HG03175 (cell line): ENCODE measurements around the gene FNBP1L.

ENCODE experiments used
- ATAC-seq: cut with Tn5 transposase; IDR thresholded peaks from one replicate; pipeline ENCODE4 v1.9.1; 2021; ENCODE audit warnings: mild to moderate bottlenecking, moderate library complexity; ENCODE audit not compliant: unreplicated experiment

The FNBP1L gene

DNA sequence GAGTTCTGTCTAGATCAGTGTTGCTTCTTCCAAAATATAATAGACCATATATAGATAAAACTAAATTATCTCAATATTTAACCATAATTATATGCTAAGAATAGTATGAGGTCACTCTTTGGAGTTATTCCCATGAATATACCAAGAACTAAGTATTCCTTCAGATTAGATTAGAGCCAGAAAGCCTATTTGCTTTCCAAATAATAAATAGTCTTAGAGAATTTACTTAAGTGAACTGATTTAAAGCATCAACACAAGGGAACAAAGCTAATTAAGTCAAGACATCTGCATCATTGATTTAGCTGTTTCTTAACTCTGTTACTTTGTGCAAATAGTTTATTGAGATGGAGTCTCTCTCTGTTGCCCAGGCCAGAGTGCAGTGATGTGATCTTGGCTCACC is 35.7 kb downstream of the FNBP1L start:
- ATAC-seq, result no peak

DNA sequence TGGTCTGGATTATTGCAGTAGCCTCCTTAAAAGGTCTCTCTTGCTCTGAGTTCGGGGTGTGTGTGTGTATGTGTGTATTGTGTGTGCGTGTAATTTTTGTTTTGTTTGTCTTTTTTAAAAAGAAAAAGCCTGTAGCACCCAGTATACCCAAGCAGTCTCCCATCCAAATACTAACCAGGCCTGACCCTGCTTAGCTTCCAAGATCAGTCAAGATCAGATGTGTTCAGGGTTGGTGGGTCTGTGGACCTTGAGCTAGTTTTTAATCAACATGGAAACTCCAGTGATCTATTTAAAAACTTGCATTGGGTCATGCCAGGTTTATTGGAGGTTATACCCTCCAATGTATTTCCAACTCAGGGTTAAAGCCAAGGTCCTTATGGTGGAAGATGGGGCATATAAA is 40.3 kb downstream of the FNBP1L start:
- ATAC-seq, result no peak

GRCh38 chr1:93489756-93490155 is 41.8 kb downstream of the FNBP1L start:
- no peak for ATAC-seq

DNA sequence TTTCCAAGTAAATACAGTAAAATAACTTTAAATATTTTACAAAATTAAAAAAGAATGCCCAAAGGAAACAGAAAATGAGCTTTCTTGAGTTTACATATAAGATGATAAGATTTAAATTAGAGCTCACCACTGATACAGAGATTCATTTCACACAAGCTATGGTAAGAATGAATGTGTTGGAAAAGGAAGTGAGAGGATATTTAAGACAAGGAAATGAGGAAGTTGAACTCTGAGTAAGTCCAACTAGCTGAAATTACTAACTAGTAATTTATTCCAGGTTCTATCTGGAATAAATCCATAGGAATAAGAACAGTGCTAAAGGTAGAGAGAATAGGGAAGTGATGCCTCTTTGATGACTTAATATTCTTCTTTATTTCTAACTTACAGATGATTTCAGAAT is 42.4 kb downstream of the FNBP1L start:
- ATAC-seq, result no peak

- no peak for ATAC-seq
Observed at GRCh38 chr1:93495911-93496310, 48.0 kb downstream of the FNBP1L start.

DNA sequence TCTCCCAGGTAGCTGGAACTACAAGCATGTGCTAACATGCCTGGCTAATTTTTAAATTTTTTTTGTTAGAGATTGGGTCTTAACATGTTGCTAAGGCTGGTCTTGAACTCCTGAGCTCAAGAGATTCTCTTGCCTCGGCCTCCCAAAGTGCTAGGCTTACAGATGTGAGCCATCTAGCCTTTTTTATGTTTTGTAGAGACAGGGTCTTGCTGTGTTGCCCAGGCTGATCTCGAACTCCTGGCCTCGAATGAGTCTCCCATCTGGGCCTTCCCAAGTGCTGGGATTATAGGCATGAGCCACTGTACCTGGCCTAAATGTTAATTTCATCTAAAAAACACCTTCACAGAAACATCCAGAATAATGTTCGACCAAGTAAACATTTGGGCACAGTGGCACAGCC is 48.6 kb downstream of the FNBP1L start:
- no peak for ATAC-seq

DNA sequence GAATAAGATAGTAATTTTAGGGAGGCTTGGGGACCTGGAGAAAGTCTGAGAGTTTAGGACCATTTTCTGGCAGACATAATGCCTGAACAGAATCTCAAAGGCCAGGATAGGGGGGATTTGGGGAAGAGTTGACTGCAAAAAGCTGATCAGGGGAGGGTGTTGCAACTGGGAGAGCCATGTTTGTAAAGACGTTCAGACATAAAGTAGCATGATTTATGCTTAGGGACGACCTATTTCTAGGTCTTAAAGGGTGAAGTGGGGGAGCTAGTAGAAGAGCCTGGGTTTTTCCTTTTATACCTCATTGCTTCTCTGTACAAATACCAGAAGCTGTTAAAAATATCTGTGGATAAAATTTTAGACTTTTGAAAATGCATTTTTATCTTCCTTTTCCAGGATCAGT is 51.2 kb downstream of the FNBP1L start:
- ATAC-seq, result no peak

DNA sequence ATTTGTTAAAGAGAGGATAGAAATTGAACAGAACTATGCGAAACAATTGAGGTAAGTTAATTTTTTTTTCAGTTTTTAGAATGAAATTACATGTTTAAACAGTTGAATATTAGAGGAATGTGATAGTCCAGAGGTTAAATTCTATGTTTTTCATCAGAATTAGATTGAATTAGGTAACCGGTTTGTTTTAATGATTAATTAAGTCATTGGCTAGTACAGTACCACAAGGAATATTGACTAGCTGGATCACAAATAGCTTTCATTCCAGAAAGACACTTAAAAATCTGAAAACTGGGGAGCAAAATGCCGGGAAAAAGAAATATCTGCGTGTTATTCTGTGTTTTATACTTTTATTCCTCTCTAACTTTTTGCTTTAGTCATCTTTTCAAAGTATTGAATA is 51.6 kb downstream of the FNBP1L start:
- ATAC-seq, result no peak

- no peak for ATAC-seq
Observed at GRCh38 chr1:93500275-93500674, 52.4 kb downstream of the FNBP1L start.

GRCh38 chr1:93501399-93501798 is 53.5 kb downstream of the FNBP1L start:
- no peak for ATAC-seq

- ATAC-seq, result no peak
Observed at GRCh38 chr1:93501829-93502369, 54.0 kb downstream of the FNBP1L start.

GRCh38 chr1:93502571-93502970 is 54.7 kb downstream of the FNBP1L start:
- no peak for ATAC-seq

DNA sequence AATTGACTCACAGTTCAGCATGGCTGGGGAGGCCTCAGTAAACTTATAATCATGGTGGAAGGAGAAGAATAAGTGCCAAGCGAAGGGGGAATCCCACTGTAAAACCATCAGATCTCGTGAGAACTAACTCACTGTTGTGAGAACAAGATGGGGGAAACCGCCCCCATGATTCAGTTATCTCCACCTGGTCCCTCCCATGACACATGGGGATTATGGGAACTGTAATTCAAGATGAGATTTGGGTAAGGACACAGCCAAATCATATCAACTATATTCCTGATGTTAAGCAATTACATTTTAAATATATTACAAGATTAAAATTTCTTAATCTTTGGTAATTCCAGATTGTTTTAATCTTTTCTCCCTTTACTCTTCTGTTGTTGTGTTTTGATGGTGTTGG is 55.2 kb downstream of the FNBP1L start:
- ATAC-seq, result no peak

- ATAC-seq, result no peak
Observed at GRCh38 chr1:93503816-93504215, 55.9 kb downstream of the FNBP1L start.

DNA sequence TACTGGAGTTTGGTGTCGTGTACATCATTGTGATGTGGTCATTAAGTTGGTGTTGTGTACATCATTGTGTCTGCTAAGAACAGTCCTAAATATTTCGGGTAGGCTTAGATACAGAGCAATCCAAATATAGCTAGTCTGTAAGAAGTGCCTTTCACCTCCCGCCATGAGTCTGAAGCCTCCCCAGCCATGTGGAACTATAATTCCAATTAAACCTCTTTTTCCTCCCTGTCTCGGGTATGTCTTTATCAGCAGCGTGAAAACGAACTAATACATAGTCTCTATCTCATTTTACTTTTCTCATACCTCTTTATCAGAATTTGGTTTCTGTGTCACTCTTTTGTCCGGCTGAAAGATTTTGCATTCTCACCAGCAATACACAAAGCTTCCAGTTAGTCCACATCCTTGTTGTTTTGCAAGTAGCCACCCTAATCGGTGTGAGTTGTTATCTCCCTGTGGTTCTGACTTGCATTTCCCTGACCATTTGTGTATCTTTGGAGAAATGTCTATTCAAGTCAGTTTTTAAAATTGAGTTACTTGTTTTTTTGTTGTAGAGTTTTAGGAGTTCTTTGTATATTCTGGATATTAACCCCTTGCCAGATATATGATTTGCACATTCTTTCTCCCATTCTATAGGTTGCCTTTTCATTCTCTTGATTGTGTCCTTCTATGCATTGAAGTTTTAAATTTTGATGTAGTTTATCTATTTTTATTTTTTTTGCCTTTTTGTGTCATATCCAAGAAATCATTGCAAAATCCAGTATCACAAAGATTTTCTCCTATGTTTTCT is 56.5 kb downstream of the FNBP1L start:
- no peak for ATAC-seq

DNA sequence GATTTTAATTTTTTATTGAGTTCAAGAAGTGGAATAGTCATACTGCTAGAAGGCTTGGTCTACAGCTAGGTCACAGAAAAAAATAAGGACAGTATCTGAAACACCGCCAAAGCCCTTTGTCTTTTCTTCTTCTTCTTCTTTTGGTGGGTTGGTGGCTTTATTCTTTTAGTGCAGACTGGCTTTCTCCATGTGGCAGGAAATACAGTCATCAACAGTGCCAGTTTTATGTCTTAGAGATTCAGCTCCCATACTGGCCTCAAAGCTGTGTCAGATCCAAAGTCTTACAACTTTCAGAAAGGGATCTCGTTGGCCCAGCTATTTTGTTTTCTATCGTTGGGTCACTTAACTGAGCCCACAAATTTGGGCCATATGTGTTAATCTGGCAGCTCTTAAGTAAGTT is 58.2 kb downstream of the FNBP1L start:
- ATAC-seq, result no peak

- no peak for ATAC-seq
Observed at GRCh38 chr1:93516164-93516563, 68.2 kb downstream of the FNBP1L start.

- ATAC-seq, result no peak
Observed at GRCh38 chr1:93518516-93518915, 70.6 kb downstream of the FNBP1L start.

DNA sequence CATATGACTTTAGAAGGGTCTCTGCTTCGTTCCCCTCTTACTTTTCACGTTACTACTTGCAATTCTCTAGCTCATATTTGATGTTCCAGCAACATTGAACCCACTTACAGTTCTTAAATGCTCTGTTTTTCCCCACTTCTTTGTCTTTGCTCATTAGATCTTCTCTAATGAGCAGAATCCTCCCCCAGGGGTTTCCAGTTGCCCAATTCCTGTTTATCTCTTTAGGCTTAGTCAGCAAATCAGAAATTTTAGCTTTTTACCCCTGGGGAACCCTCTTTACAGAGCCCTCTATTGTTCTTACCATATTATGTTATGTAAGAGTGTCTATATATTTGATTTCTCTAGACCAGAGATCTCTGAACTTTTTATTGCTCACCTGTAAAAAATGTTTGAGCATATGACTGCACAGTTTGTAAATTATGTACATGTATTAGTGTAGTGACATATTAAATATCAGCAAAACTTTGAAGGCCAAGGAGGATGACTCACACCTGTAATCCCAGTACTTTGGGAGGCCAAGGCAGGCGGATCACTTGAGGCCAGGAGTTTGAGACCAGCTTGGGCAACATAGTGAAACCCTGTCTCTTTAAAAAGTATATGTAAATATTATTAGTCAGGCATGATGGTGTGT is 71.4 kb downstream of the FNBP1L start:
- ATAC-seq, result no peak

- no peak for ATAC-seq
Observed at GRCh38 chr1:93521618-93522017, 73.7 kb downstream of the FNBP1L start.

DNA sequence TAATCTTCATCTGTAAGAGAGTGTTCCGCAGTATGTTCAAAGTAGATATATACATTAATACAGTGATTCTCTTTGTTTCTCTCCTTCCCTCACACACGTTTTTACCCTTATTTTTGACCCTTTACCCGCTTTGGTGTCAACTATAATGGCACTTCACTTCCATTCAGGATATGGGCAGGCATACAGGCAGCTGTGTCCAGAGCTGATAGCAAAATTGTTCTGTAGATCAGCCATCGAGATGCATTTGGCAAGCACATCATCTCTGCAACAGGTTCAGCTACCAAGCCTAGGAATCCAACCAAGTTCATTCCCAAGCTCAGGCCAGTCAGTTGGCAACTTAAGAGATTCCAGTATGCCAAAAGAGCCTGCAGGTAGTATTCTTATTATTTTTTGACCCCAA is 74.8 kb downstream of the FNBP1L start:
- ATAC-seq, result no peak

- no peak for ATAC-seq
Observed at GRCh38 chr1:93525431-93525830, 77.5 kb downstream of the FNBP1L start.
